ENCODE results near the gene LHFPL2.

DNA sequence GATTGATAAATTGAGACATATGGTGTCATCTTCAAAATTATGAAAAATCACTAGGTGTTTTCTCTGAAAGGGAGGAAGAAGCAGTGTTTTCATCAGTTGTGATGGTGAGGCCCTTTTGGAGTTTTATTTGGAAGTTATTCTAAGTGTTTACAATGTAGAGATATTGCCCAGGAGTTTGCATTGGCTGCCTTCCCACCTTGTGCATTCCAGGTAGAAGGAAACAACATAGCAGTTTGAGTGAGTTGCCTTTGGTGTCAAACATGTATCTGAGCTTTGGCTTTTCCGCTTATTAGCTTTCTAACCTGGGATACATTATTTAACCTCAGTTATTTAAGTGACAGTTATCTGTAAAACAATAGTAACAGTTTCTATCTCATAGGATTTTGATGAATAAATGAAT, 165.6 kb downstream of the LHFPL2 start:
- TF ChIP-seq, protein P1, sequence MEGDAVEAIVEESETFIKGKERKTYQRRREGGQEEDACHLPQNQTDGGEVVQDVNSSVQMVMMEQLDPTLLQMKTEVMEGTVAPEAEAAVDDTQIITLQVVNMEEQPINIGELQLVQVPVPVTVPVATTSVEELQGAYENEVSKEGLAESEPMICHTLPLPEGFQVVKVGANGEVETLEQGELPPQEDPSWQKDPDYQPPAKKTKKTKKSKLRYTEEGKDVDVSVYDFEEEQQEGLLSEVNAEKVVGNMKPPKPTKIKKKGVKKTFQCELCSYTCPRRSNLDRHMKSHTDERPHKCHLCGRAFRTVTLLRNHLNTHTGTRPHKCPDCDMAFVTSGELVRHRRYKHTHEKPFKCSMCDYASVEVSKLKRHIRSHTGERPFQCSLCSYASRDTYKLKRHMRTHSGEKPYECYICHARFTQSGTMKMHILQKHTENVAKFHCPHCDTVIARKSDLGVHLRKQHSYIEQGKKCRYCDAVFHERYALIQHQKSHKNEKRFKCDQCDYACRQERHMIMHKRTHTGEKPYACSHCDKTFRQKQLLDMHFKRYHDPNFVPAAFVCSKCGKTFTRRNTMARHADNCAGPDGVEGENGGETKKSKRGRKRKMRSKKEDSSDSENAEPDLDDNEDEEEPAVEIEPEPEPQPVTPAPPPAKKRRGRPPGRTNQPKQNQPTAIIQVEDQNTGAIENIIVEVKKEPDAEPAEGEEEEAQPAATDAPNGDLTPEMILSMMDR (IDR thresholded peaks at IDR 0.05; ENCODE audit: low read depth, low read length): no peak
- no peak for TF ChIP-seq MYC (IDR thresholded peaks at IDR 0.05; ENCODE audit: low read depth, low read length)
